ENCODE measurements around the gene USP34.

DNA sequence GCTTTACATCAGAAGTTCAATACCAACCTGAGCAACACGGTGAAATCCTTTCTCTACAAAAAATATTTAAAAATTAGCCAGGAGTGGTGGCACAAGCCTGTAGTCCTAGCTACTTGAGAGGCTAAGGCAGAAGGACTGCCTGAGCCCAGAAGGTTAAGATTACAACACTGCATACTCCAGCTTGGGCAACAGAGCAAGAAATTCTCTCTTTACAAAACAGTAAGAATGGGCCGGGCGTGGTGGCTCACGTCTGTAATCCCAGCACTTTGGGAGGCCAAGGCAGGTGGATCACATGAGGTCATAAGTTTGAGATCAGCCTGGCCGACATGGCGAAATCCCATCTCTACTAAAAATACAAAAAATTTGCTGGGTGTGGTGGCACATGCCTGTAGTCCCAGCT lies 113.2 kb downstream of the USP34 start:
- TF ChIP-seq EP300 (IDR thresholded peaks at IDR 0.05) (no peak), POLR2A (IDR thresholded peaks at IDR 0.05) (no peak), CTCF (IDR thresholded peaks at IDR 0.05) (no peak)

Data from ovary (tissue), 3 donors.